T1000 (cell line): ENCODE measurements around the gene TMEM121B.
A peak's percentile ranks its signal among the peaks of the same experiment; 100 is the strongest.
"Not testable (repeated sequence)": the region's sequence is repeated elsewhere in the genome, so short reads cannot be mapped to it uniquely, and the experiment has no call there.

Experiments
- DNase-seq: peaks from one replicate; lab custom pipeline; 2025; ENCODE audit warnings: mixed read lengths; lab: John Stamatoyannopoulos, UW

TMEM121B gene

DNA sequence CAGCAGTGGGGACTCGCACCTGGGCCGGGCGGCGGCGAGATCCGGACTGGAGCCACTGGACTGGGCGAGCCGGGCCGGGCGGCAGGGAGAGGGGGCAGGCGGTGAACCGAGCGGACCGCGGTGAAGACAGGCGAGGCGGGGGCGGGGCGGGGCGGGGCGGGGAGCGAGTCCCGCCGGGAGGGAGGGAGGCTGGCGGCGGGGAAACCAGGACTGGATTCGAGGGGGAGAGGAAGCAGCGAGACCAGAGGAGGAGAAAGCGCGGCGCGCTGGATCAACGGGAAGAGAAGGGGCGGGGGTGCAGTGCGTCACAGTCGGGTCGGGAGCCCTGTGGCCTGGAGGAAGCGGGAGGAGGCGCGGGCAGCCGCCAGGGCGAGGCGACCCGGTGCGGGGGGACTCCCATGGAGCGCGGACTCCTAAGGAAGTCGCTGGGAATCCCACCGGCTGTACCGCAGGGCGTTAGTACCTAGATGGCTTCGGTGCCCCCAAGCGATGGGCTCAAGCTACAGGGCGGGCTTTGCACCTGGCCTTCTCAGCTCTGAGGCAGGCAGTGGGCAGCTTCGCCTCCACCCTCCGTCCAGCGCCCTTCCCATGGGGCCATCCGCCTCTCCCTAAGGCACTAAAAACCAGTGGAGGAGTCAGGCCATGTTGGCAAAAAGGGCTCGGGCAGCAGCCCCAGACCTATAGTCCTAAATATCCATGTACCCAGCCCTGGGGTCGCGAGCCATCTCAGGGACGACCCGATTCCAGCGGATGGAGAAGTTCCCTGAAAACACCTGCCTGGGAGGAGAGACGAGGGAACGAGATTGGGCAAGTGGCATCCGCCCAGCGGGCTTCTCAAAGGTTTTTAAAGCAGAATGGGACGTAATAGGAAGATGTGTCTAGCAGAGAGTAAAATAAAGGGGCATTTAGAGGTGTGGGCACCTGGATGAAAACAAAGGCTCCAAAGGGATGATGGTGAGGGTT, at the start of gene TMEM121B:
Gene TMEM121B (minus strand): TSS at position 128 of the 963 bp plus-strand sequence. CDS start 233 bp downstream, outside the sequence.
- DNase-seq: peak; percentile 6

DNA sequence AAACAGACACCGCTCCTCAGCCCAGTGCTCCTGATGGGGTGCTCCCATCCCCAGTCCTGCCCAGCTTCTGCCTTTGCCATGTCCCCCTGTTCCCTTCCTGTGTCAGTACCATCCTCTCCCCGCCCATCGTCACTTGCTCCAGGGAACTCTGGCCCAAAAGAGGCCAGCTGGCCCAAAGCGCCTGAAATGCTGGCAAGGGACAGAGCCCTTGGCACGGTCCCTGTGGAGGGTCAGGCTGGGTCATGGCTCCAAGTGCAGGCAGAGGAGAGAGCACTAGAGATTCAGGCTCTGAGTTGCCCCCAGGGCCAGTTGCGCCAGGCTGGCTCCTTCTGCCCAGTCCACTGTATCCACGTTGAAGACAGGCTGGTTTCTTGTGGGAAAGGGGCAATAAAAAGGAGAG, 46.3 kb upstream of the TMEM121B start:
- no peak for DNase-seq

DNA sequence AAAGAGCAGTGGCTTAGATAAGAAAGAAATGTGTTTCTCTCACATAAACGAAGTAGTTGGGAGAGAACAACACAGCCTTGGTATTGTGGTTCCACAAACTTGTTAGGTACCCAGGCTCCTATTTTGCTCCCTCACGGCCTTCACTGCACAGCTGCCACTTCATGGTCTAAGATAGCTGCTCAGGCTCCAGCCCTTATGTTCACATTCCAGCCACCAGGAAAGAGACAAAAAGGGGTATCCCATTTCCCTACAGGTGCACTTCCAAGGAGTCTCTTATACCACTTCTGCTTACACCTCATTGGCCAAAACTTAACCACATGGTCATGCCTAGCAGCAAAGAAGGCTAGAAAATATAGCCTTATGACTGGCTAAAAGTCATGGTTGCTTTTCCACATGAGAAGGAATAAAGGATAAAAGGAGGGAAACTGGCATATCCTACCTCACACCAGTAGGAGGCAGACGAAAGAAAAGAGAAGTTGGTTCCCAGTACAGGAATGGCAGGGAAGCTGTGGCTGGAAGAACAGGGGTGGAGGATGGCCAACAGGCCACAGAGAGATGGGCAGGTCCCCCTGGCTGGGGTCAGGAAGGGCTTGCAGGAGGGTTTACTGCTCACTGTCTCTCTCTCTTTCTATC, 43.3 kb upstream of the TMEM121B start:
- no peak for DNase-seq

DNA sequence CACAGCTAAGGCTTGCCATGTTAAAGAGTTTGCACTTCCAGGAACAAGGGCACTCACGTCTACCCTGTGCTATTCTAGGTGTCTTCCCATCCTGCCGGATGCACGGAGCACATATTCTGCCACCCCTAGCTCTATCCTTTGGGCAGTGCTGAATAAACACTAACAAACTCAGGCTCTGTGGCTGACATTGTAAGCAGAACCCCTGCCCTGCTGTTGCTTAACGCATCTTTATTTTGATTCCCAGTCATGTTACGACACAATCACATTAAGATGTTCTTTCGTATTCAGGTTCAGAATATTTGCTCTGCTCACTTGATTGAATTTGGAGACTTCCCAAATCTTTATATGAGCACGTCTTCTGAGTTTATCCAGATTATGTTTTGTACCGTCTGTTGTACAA, 41.6 kb upstream of the TMEM121B start:
- DNase-seq: no peak

DNA sequence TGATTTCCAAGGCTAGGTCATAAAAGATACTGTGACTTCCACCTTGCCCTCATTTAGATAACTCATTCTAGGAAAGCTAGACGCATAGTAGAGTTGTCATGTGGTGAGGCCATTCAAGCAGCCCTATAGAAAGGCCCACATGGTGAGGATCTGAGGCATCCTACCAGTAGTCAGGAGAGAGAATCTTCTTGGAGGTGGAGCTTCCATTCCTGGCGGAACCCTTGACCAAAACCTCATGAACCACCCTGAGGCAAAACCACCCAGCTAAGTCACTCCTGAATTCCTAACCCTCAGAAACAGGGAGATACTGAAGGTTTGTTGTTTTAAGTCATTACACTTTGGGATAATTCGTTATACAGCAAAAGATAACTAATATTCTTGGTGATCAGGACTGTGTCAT, 40.8 kb upstream of the TMEM121B start:
- DNase-seq: no peak

DNA sequence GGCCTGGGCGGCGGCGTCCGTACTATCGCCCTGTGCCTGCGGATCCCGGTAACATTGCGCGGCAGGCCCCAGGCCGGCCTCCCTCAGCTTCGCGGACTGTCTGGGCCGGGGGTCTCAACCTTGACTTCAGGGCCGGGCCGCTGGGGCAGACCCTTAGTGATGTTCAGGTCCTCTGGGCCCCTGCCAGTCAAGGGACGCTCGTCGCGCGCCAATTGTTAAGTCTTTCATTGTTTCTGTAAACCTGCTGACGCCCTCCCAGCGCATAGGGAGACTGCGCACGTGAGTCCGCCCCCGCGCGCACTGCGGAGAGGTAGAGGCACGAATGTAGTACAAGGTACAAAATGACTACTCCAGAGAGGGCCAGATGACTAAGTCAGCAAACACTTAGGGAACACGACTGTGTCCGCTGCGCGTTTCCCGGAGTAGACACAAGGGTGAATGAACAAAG, 38.4 kb upstream of the TMEM121B start:
- no peak for DNase-seq

DNA sequence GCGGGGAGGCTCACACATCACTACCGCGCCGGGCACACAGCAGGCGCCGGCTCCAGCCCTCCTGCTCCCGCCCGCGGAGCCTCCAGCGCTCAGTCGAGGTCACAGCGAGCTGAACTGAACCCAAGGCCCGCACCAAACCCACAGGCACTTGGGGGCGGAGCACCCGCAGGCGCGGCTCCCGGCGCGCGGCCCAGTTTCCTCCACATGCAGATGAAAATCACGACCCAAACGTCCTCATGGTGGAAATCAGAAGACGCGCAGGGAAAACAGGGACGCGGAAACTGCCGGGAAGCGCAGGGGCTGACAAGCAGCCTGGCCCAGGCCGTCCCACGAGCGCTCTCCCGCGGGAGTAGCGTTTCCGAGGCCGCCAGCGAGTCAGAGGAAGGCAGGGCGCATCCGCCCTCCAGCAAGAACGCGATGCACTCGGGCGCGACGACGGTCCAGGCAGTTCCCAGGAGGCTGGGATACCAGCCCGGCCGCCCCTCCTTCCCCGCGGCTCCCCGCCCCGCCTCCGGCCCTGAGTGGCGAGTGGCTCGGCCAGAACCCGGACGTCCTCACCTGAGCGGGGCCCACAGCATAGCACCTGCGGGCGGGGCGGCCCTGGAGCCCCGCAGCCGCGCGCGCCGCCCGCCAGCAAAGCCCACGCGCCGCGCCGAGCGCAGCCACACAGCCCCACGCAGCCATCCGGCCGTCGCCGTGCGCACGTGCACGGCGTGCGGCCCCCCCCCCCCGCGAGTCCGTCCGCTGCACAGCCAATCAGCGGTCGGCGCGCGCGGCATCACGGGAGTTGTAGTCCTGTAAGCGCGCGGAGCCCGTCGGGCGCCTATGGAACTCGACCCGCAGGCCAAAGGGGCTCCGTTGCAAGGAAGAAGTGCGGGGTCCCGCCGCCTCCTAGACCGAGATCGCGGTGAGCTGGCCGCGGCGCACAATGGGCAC, 37.7 kb upstream of the TMEM121B start, which contains the start of gene HDHD5:
Gene HDHD5 (minus strand): TSS at position 710 of the 936 bp plus-strand sequence. CDS start 26 bp downstream, at position 684.
- DNase-seq: peak; percentile 86

DNA sequence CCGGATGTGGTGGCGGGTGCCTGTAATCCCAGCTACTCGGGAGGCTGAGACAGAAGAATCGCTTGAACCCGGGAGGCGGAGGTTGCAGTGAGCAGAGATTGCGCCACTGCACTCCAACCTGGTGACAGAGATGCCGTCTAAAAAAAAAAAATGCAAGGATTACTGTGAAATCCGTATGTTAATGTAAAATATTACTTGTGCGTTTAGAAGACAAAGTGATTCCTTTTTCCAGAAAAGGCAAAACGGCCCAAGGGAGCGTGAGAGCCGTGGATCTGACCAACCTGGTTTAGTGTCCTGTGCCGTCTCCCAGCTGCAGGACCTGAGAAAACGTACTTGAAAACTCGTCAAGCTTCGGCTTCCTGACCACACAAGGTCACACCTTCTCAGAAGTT, 37.0 kb upstream of the TMEM121B start:
- DNase-seq: no peak

DNA sequence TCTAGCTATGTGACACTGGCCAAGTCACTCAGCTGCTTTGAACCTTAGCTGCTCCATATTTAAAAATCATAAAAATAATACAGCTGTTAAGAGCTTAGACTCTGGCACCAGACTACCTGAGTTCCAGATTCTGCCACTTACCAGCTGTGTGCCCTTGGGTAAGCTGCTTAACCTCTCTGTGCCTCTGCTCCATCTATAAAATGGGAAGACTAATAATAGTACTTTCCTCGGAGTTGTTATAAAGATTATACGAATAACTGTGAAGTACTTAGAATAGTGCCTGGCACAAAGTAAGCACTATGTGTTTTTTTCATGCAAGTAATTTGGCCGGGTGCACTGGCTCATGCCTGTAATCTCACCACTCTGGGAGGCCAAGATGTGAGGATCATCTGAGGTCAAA, 36.6 kb upstream of the TMEM121B start:
- no peak for DNase-seq

DNA sequence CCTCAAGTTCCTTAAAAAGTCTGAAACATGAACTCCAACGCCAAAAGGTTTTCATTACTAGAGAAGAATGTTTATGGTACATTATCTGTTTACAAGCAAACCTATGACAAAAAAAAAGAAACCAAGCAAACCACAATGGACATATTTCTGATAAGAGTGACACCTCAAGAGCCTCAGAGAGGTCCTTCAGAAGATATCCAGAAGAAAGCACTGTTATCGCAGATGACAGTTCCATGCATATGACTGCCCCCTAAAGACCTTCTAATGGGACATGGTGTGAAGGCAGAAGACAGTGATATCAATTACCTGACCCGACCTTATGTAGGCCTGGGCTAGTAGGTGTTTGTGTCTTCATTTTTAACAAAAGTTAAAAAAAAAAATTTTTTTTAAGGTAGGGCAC, 34.8 kb upstream of the TMEM121B start:
- DNase-seq: no peak

DNA sequence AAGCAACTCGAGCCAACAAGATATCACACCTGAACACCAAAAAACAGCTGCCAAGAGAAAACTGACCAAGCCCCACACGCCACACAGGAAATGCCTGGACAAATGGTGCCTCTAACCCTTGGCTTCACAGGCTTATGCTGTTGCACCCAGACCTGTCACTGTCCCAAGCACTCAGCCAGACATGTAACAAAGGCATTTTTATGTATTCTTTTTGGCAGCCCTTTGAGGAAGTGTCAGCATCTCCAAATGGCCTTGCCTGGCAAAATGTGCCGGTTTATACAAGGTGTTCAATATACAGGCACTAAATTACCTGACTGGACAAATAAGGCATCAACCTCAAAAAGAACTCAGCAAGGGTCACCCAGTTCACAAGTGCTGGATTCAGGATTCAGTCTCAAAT, 31.8 kb upstream of the TMEM121B start:
- no peak for DNase-seq

DNA sequence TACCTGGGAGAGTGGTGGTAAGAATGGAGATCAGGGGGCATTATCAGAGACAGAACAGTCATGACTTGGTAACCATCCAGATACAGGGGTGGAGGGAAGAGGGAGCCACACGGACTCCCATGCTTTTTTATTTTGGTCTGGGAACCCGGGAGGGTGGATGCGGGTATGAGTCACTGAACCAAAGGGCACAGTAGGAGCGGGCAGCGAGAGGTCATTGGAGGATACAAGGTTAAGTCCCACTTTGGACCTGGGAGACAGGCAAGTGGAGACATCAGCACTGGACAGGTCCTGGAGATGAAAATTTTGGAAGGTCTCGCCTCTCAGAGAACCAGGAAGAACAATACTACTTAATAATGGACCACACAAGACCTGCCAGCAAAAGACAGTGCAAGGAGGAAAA, 31.2 kb upstream of the TMEM121B start:
- no peak for DNase-seq

DNA sequence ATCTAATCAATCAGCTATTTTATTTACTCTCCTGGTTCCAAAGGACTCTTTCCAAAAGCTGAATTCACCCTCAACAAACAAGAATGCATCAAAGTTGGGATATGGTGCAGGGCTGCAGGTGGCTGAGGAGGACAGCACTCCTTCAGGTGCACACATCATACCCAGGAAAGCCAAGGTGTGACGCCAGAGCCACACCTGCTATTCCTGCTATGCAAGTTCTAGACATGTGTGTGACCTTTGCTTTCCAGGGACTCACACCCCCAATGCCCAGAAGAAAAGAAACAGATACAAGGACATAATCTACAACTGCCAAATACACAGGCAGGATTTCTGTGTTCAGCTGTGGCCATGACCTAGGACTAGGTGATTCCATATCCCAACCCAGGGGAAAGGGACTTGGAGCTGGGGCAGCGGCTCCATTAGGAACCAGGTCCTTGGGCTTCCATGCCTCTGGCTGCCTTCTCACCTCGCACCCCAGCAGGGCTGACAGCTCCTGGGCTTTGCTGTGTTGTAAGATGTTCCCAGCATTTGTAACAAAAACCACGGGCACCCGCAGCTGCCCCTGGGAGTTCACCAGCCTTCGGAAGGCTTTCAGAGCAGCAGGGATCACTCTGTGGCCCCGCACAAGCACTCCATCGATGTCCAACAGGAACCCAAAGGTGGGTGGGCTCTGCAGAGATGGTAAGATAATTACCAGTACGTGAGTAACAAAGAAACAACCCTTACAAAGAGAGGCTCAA, 28.1 kb upstream of the TMEM121B start:
- no peak for DNase-seq

DNA sequence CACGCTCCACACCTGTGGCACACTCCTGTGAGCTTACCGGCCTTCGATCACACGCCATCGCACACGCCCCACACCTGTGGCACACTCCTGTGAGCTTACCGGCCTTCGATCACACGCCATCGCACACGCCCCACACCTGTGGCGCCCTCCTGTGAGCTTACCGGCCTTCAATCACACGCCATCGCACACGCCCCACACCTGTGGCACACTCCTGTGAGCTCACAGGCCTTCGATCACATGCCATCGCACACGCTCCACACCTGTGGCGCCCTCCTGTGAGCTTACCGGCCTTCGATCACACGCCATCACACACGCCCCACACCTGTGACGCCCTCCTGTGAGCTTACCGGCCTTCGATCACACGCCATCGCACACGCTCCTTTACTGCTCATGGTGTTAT, 26.3 kb upstream of the TMEM121B start:
- DNase-seq: not testable (repeated sequence)

DNA sequence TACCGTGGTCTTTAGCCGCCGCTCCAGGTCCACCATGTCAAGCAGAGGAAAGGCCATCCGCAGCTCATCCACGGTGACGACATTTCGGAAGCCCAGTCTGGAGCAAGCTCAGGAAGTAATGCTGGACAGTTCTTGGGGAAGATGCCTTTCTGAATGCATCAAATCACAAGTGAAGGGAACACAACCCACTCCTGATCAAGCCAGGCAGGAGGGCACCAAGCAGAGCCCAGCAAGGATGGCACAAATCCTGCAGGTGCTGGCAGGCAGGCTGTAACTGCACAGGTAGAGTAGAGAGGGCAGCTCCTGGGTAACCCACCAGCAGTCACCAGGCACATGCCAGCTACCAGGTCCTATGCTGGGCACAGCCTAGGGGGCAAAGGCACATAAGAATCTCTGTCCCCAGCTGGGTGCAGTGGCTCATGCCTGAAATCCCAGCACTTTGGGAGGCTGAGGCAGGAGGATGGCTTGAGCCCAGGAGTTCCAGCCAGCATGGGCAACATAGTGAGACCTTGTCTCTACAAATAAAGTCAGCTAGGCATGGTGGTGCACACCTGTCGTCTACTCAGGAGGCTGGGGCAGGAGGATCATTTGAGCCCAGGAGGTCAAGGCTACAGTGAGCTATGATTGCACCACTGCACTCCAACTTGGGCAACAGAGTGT, 24.0 kb upstream of the TMEM121B start:
- DNase-seq: no peak

DNA sequence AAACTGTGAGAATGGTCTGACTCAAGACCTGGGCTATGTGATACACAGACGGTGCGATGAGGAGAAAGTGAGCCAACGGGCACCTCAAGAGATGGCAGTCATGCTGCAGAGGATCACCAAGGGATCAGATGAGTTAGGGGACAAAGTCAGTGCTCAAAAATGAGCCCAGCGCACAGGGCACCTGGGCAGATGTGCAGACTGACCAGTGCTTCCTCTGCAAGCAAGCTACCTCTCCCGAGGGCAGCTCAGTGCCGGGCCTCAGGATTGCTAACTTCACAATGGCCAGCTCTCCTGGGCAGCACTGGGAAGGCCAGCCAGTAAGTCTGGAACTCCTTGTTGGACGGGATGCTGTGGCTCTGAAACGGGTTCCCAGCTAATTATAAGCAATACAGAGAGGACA, 22.7 kb upstream of the TMEM121B start:
- DNase-seq: no peak

DNA sequence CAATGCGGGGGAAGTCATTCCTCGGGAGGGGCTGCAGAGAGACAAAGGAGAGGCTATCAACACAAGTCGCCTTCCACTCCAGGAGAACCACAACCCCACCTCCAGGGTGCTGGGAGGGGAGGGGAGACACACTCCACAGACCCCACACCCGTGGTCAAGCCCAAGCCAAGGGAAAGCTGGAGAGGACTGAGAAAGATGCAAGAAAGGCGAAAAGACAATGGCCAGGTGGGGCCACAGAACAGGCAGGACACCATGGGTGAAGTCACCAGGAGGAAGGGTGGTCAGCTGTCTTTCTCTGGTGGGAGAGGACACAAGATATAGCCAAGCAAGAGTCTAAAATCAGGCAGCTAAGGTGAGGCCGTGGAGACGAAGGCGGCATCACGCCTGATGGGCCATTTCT, 21.9 kb upstream of the TMEM121B start:
- no peak for DNase-seq

DNA sequence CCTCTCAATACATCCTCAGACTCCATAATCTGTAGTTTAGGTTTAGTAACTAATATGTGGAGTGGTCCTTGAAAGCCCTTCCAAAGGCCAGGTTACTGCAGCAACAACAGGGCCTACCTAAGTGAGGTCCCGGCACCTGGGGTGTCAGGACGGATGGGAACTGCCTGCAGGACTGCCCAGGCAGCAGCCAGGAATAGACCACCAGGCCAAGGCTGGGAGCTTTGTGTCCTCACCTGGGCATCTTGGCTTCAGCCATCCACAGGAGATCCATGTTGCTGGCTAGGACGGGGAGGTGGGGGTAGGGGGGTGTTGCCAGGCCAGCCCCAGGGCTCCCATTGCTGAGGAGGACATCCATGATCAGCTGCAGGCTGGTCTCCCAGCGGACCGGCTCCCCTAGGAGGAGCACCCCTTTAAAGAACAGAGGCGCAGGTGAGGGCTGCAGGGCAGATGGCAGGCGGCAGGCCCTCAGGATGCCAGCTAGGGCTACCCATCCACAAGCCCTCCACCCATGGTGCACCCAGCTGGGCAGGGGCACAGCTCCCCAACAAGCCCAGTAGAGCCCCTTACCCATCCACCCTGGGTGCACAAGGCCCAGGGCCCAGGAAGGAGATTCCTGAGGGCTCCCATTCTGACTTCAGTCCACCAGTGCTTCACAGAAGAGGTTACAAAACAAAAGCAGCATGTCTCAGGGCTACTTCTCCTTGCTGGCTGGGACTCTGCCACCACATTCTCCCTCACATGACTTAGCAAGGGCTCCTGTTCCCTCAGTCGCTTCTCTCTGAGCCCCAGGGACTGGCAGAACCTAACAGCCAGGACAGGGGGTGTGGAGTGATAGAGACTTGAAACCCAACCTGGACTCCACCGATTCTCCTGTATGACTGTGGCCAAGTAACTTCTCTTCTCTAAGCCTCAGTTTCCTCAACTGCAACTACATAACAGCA, 19.9 kb upstream of the TMEM121B start:
- no peak for DNase-seq

DNA sequence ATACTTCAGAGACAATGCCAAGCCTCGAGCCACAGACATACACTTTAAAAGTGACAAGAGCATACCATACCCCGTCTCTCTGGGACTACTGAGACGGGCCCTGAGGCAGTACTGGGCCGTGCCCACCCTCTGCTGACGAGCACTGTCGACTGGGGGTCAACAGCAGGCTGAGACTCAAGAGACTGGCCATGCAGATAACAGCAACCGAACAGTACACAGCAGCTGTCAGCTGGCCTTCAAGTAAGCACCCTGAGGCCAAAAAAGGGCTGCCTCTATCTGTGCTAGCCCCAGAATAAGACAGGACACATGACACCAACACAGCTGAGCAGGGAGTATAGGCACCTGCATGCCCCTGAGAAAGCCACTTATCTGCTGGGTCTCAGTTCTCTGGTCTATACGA, 18.9 kb upstream of the TMEM121B start:
- DNase-seq: no peak

DNA sequence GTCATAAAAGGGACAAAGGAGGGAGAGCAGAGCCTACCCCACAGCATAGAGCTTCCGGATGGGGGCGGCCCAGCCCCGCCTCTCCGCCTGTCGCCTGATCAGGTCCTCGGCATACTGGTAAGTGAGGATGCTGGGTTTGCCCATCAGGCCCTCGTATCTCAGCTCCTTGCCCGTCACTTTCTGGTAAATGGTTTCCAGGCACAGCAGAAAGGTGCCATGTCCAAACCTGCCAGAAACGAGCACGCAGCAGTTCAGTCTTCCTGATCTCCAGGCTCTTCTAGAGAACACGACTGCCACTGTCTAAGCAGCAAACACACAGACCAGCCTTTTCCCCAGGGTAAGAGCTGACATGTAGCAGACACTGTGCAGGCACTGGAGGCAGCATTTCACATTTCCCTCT, 17.4 kb upstream of the TMEM121B start:
- DNase-seq: no peak
